Lower lobe of right lung (tissue), 2 donors: ENCODE results near the gene ISG15. TPM values are rescaled to one million over a fixed set of nuclear protein-coding genes. Genes with fewer than 3 reads are reported as not detected.

ENCODE experiments used
- ATAC-seq, 2 donors: fragments of 200-7000 bp; cut with Tn5 transposase; one replicate each; pipeline ENCODE4 v1.9.1; 2020 to 2022; ENCODE audit warnings: mild to moderate bottlenecking in 2 of 2, moderate library complexity in 2 of 2
- DNase-seq: peaks from one replicate; pipeline ENCODE4 v3.0.0-alpha.2; 2020
- H3K27ac ChIP-seq: fragments of 200-600 bp; one replicate; pipeline ENCODE4 v1.8.0; 2022
- H3K27me3 ChIP-seq: fragments of 200-600 bp; one replicate; pipeline ENCODE4 v1.8.0; 2022; ENCODE audit warnings: low read depth
- H3K36me3 ChIP-seq: fragments of 200-600 bp; one replicate; pipeline ENCODE4 v1.8.0; 2022; ENCODE audit warnings: mild to moderate bottlenecking
- H3K4me1 ChIP-seq: fragments of 200-600 bp; one replicate; pipeline ENCODE4 v1.8.0; 2022
- H3K4me3 ChIP-seq: fragments of 200-600 bp; one replicate; pipeline ENCODE4 v1.8.0; 2022; ENCODE audit warnings: mild to moderate bottlenecking
- H3K9me3 ChIP-seq: fragments of 200-600 bp; one replicate; pipeline ENCODE4 v1.8.0; 2022
- intact Hi-C: fragments of 100-400 bp; cut with DNase I; formaldehyde crosslinking; loops from one replicate; pipeline ENCODE4 v1.11.0; 2022
- total RNA-seq: library from RNA; stranded (reverse); fragmentation: NEBNext Ultra II Directional; extraction: Animal tissue kit (Norgen Biotek cat#: 25700); gene quantifications from one replicate; pipeline ENCODE4 v1.2.1, GENCODE V29; 2021
- TF ChIP-seq, protein P1 (sequence below): fragments of 200-600 bp; IDR thresholded peaks from one replicate; pipeline ENCODE4 v1.8.0; 2022; ENCODE audit warnings: antibody characterized with exemption, mild to moderate bottlenecking
- donor health status: DM: no; HTN: yes; CAD: no; lungs with severe emphysema.

The ISG15 gene
- total RNA-seq, 1 donor from 2014 or later, result 76.9 TPM

DNA sequence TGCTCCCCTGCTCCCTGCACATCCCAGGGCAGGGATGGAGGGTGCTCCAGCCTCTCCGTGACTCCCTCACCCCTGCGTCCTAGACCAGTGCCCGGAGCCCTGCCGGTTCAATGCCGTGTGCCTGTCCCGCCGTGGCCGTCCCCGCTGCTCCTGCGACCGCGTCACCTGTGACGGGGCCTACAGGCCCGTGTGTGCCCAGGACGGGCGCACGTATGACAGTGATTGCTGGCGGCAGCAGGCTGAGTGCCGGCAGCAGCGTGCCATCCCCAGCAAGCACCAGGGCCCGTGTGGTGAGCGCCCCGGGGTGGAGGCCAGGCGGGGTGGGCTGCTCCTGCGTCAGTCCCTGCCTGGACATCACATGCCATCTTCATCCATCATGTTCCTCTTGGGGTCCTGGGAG lies 28.6 kb downstream of the ISG15 start:
- no peak overlapping the region for H3K4me3 ChIP-seq
- H3K4me1 ChIP-seq, result peaks cover 18% of the 10 kb centered on the region
- H3K9me3 ChIP-seq, result no peaks in the 10 kb centered on the region
- peaks cover 9% of the 10 kb centered on the region for H3K27me3 ChIP-seq
- no peak for ATAC-seq
- H3K27ac ChIP-seq, result no peak overlapping the region
- TF ChIP-seq, protein P1, sequence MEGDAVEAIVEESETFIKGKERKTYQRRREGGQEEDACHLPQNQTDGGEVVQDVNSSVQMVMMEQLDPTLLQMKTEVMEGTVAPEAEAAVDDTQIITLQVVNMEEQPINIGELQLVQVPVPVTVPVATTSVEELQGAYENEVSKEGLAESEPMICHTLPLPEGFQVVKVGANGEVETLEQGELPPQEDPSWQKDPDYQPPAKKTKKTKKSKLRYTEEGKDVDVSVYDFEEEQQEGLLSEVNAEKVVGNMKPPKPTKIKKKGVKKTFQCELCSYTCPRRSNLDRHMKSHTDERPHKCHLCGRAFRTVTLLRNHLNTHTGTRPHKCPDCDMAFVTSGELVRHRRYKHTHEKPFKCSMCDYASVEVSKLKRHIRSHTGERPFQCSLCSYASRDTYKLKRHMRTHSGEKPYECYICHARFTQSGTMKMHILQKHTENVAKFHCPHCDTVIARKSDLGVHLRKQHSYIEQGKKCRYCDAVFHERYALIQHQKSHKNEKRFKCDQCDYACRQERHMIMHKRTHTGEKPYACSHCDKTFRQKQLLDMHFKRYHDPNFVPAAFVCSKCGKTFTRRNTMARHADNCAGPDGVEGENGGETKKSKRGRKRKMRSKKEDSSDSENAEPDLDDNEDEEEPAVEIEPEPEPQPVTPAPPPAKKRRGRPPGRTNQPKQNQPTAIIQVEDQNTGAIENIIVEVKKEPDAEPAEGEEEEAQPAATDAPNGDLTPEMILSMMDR, result no peak
- DNase-seq, result no peak
- intact Hi-C loops, result no loop called here
- peaks cover 26% of the 10 kb centered on the region for H3K36me3 ChIP-seq

DNA sequence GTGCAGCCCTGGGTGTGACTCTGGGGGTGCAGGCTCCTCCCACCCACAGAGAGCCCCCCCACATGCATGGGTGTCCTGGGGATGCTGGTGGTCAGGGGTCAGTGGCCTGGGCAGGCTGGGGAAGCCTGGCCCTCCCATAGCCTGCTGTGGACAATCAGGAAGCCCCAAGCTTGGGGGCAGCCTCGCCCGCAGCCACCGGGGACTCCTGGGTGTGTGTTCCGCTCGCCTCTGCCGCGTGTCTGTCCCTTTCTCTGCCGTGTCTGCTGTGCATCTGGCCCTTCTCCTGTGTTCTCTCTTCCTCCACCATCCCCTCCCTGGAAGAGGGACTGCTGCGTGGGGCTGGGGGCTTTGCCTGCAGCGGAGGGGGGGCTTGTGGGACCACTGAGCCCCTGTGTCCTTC lies 29.5 kb downstream of the ISG15 start:
- H3K4me3 ChIP-seq, result no peak overlapping the region
- ATAC-seq, result no peak
- H3K4me1 ChIP-seq, result peaks cover 18% of the 10 kb centered on the region
- TF ChIP-seq, protein P1, result no peak
- DNase-seq, result no peak
- H3K9me3 ChIP-seq, result no peaks in the 10 kb centered on the region
- no peak overlapping the region for H3K27ac ChIP-seq
- intact Hi-C loops, result no loop called here
- H3K27me3 ChIP-seq, result peaks cover 9% of the 10 kb centered on the region
- peaks cover 35% of the 10 kb centered on the region for H3K36me3 ChIP-seq

DNA sequence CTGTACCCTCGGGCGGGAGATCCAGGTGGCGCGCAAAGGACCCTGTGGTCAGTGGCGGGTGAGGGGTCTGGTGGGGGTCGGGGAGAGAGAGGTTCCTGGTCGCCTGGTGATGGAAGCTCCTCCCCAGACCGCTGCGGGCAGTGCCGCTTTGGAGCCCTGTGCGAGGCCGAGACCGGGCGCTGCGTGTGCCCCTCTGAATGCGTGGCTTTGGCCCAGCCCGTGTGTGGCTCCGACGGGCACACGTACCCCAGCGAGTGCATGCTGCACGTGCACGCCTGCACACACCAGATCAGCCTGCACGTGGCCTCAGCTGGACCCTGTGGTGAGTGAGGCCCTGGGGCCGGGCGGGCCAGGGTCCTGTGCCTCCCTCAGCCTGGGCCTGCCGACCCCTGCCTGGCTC lies 30.1 kb downstream of the ISG15 start:
- peaks cover 18% of the 10 kb centered on the region for H3K4me1 ChIP-seq
- peaks cover 35% of the 10 kb centered on the region for H3K36me3 ChIP-seq
- intact Hi-C loops, result no loop called here
- H3K4me3 ChIP-seq, result no peak overlapping the region
- ATAC-seq, result no peak
- no peaks in the 10 kb centered on the region for H3K9me3 ChIP-seq
- H3K27me3 ChIP-seq, result peaks cover 9% of the 10 kb centered on the region
- TF ChIP-seq, protein P1, result no peak
- DNase-seq, result no peak
- no peak overlapping the region for H3K27ac ChIP-seq

DNA sequence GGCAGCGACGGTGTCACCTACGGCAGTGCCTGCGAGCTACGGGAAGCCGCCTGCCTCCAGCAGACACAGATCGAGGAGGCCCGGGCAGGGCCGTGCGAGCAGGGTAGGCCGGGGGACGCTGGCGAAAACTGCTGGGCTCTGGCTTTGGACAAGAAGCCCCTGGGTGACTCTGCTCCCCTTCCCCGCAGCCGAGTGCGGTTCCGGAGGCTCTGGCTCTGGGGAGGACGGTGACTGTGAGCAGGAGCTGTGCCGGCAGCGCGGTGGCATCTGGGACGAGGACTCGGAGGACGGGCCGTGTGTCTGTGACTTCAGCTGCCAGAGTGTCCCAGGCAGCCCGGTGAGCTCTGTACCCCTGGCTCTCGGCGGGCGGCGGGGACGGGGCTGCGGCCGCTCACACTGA lies 30.6 kb downstream of the ISG15 start:
- ATAC-seq, result no peak
- intact Hi-C loops, result no loop called here
- DNase-seq, result no peak

DNA sequence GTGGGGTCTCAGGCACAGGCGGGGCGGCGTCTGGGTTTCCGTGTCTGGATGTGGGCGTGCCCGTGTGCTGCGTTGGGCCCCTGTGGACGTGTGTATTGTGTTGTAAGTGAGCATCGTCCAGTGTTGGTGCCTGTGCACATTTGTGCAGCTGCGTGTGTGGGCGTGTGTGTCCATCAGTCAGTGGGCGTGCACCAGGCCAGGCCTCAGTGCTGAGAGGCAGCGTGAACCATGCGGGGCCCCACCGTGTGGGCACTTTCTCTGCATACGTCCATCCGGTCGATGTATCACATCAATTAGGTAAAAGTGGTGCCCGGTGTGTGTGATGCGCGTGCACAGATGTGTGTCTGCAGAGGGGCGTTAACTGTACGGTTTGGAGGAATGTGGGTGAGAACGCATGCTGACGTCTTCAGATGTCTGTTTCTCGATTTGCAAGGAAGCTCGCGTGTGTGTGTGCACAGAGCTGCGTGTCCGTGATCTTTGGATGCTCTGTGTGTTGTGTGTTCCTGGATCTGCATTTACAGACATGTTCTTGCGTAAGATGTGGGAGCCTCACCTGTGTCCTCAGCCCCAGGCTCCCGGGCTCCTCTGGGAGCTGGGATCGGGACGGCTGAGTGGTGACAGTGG lies 31.3 kb downstream of the ISG15 start:
- DNase-seq (no peak), ATAC-seq (no peak)
- H3K36me3 ChIP-seq, result peaks cover 35% of the 10 kb centered on the region
- no peaks in the 10 kb centered on the region for H3K9me3 ChIP-seq
- TF ChIP-seq, protein P1, result no peak
- peaks cover 11% of the 10 kb centered on the region for H3K4me1 ChIP-seq
- intact Hi-C loops, result no loop called here
- peaks cover 9% of the 10 kb centered on the region for H3K27me3 ChIP-seq
- H3K27ac ChIP-seq, result no peak overlapping the region
- H3K4me3 ChIP-seq, result no peak overlapping the region

More for the DNA sequence above, 30.6 kb downstream of the ISG15 start:
- peaks cover 17% of the 10 kb centered on the region for H3K4me1 ChIP-seq
- no peak overlapping the region for H3K27ac ChIP-seq
- H3K9me3 ChIP-seq, result no peaks in the 10 kb centered on the region
- peaks cover 9% of the 10 kb centered on the region for H3K27me3 ChIP-seq
- no peak overlapping the region for H3K4me3 ChIP-seq
- TF ChIP-seq, protein P1, result no peak
- peaks cover 35% of the 10 kb centered on the region for H3K36me3 ChIP-seq
